Measurements from ENCODE around the gene POLR2L. TPM values are rescaled to one million over a fixed set of nuclear protein-coding genes. Genes with fewer than 3 reads are reported as not detected.

The POLR2L gene
- total RNA-seq, 1 experiment from 2014 or later = 211 TPM

- ChIA-PET CTCF (no interaction called here), POLR2A (no interaction called here), RAD21 (ENCODE audit: low non-redundant PET in 1 of 2, low total read pairs in 2 of 2, uncharacterized antibody in 2 of 2, unreplicated experiment in 2 of 2) (no interaction called here)
- intact Hi-C loops (cut with micrococcal nuclease) = no loop called here
- no TSS peak for BruUV-seq (replicated peaks)
- Histone ChIP-seq H3K9me2 (ENCODE audit: insufficient read depth) (no peaks in the 10 kb centered on the region), H3K4me1 (ENCODE audit: control insufficient read depth in 1 of 2, insufficient read depth in 2 of 2, low read length in 2 of 2) (peaks cover 26 to 44% of the 10 kb centered on the region in 2 experiments), H3K27me3 (ENCODE audit: insufficient read depth, low read length) (no peaks in the 10 kb centered on the region), H3K27ac (ENCODE audit: low read depth, low read length) (peak overlapping the region; percentile 89), H2AFZ (ENCODE audit: low read depth, low read length, poor library complexity, severe bottlenecking) (no peak overlapping the region), H3K9ac (ENCODE audit: low read length) (peak overlapping the region; percentile 76), H4K20me1 (ENCODE audit: insufficient read depth) (no peaks in the 10 kb centered on the region), H3K4me3 (replicated peaks in 1 of 2; ENCODE audit: low read depth in 1 of 2, low read length in 2 of 2) (peak overlapping the region; percentile 51 to 65), H3K9me3 (ENCODE audit: control insufficient read depth in 1 of 2, insufficient read depth in 1 of 2, low read depth in 1 of 2, low read length in 2 of 2) (no peaks in the 10 kb centered on the region), H3K4me2 (ENCODE audit: low read length) (peak overlapping the region; percentile 100), H3K79me2 (ENCODE audit: insufficient read depth, low read length) (peaks cover 6% of the 10 kb centered on the region; the same call in 1 of the 2 replicates), H3K36me3 (ENCODE audit: control insufficient read depth in 1 of 2, insufficient read depth in 2 of 2, low read length in 2 of 2) (no peaks in the 10 kb centered on the region)
- DNase-seq (ENCODE audit: low read depth, low spot score) (no peak), ATAC-seq (peak; percentile 32; the same call in 1 of the 2 replicates)
- no peak for TF ChIP-seq CBX3 (IDR thresholded peaks at IDR 0.05; ENCODE audit: low read depth)
- TF ChIP-seq JUND (IDR thresholded peaks at IDR 0.05) = no peak
- TF ChIP-seq EGR1 (IDR thresholded peaks at IDR 0.05; ENCODE audit: low read depth) = no peak
- no peak for TF ChIP-seq ZBTB33 (IDR thresholded peaks at IDR 0.05; ENCODE audit: extremely low read depth, insufficient replicate concordance, low read length)
- TF ChIP-seq POLR2A (IDR thresholded peaks at IDR 0.05; ENCODE audit: borderline replicate concordance, extremely low read depth, insufficient read depth, insufficient read length) = peak; percentile 0
- TF ChIP-seq RAD21 (IDR thresholded peaks at IDR 0.05; ENCODE audit: low read depth) = no peak
Observed at GRCh38 chr11:826836-827145, 15.5 kb downstream of the POLR2L start.

GRCh38 chr11:826227-826621, 16.1 kb downstream of the POLR2L start:
- BruUV-seq (replicated peaks) = TSS peak; percentile 31
- H3K79me2 ChIP-seq (ENCODE audit: insufficient read depth, low read length) = peaks cover 10% of the 10 kb centered on the region; the same call in 1 of the 2 replicates
- ChIA-PET CTCF (no interaction called here), RAD21 (ENCODE audit: low non-redundant PET in 1 of 2, low total read pairs in 2 of 2, uncharacterized antibody in 2 of 2, unreplicated experiment in 2 of 2) (interaction anchor here (0.8 to 1.2 kb wide), 2 partner anchors 9 kb away, joined by 3 read pairs; no protein-coding TSS in a partner anchor), POLR2A (interaction anchor here (0.8 kb wide), 1 partner anchor 8 kb away, joined by 3 read pairs; no protein-coding TSS in a partner anchor)
- H3K4me2 ChIP-seq (ENCODE audit: low read length) = peak overlapping the region; percentile 100
- H3K9me2 ChIP-seq (ENCODE audit: insufficient read depth) = no peaks in the 10 kb centered on the region
- peaks cover 26 to 44% of the 10 kb centered on the region in 2 experiments for H3K4me1 ChIP-seq (ENCODE audit: control insufficient read depth in 1 of 2, insufficient read depth in 2 of 2, low read length in 2 of 2)
- TF ChIP-seq JUND (IDR thresholded peaks at IDR 0.05) (no peak), RAD21 (IDR thresholded peaks at IDR 0.05; ENCODE audit: low read depth) (no peak), POLR2AphosphoS5 (IDR thresholded peaks at IDR 0.05; ENCODE audit: low read depth, low read length) (no peak), SRF (IDR thresholded peaks at IDR 0.05; ENCODE audit: low read depth) (no peak), EZH2phosphoT487 (IDR thresholded peaks at IDR 0.05; ENCODE audit: borderline replicate concordance) (no peak), TCF7L2 (IDR thresholded peaks at IDR 0.05; ENCODE audit: borderline replicate concordance, extremely low read depth, insufficient read depth, insufficient read length) (no peak), POLR2A (IDR thresholded peaks at IDR 0.05; ENCODE audit: borderline replicate concordance, extremely low read depth, insufficient read depth, insufficient read length) (no peak), ZBTB33 (IDR thresholded peaks at IDR 0.05; ENCODE audit: extremely low read depth, insufficient replicate concordance, low read length) (no peak), MAX (IDR thresholded peaks at IDR 0.05) (no peak), EZH2 (IDR thresholded peaks at IDR 0.05) (no peak), ELF1 (IDR thresholded peaks at IDR 0.05; ENCODE audit: borderline replicate concordance, low read depth) (no peak), FOSL1 (IDR thresholded peaks at IDR 0.05; ENCODE audit: low read depth) (no peak), EGR1 (IDR thresholded peaks at IDR 0.05; ENCODE audit: low read depth) (no peak)
- intact Hi-C loops (cut with micrococcal nuclease) = no loop called here
- no peaks in the 10 kb centered on the region for H3K36me3 ChIP-seq (ENCODE audit: control insufficient read depth in 1 of 2, insufficient read depth in 2 of 2, low read length in 2 of 2)
- DNase-seq (ENCODE audit: low read depth, low spot score) (no peak), ATAC-seq (no peak)
- H4K20me1 ChIP-seq (ENCODE audit: insufficient read depth) = no peaks in the 10 kb centered on the region
- H3K9me3 ChIP-seq (ENCODE audit: control insufficient read depth in 1 of 2, insufficient read depth in 1 of 2, low read depth in 1 of 2, low read length in 2 of 2) = no peaks in the 10 kb centered on the region
- H2AFZ ChIP-seq (ENCODE audit: low read depth, low read length, poor library complexity, severe bottlenecking) = no peak overlapping the region
- H3K27me3 ChIP-seq (ENCODE audit: insufficient read depth, low read length) = no peaks in the 10 kb centered on the region
- peak overlapping the region in 1 of 2 experiments; percentile 65; a peak in 2 of 4 replicates for H3K4me3 ChIP-seq (replicated peaks in 1 of 2; ENCODE audit: low read depth in 1 of 2, low read length in 2 of 2)
- H3K9ac ChIP-seq (ENCODE audit: low read length) = peak overlapping the region; percentile 76
- H3K27ac ChIP-seq (ENCODE audit: low read depth, low read length) = peak overlapping the region; percentile 89; the same call in 1 of the 2 replicates
